ENCODE data around the gene NOM1.
"Not testable (repeated sequence)": the region's sequence is repeated elsewhere in the genome, so short reads cannot be mapped to it uniquely, and the experiment has no call there.

Gene NOM1

GRCh38 chr7:156928406-156928747 is 21.1 kb upstream of the NOM1 start:
- TF ChIP-seq CTCF (IDR thresholded peaks at IDR 0.05; ENCODE audit: low read depth, low read length) = no peak
- H3K4me1 ChIP-seq = no peaks in the 10 kb centered on the region; the same call in none of the 2 replicates

GRCh38 chr7:156929789-156930539 is 19.5 kb upstream of the NOM1 start:
- TF ChIP-seq CTCF (IDR thresholded peaks at IDR 0.05; ENCODE audit: low read depth, low read length) = no peak
- no peak for DNase-seq

More at GRCh38 chr7:156928406-156928747, 21.1 kb upstream of the NOM1 start:
- no peaks in the 10 kb centered on the region for H3K27me3 ChIP-seq
- H3K4me3 ChIP-seq (ENCODE audit: low read depth, low read length) = no peak overlapping the region
- no peaks in the 10 kb centered on the region for H3K9me3 ChIP-seq
- H3K36me3 ChIP-seq = no peaks in the 10 kb centered on the region
- no peak for DNase-seq

GRCh38 chr7:156932006-156932405 is 17.5 kb upstream of the NOM1 start:
- Histone ChIP-seq H3K4me3 (ENCODE audit: low read depth, low read length) (no peak overlapping the region), H3K27me3 (no peaks in the 10 kb centered on the region), H3K9me3 (no peaks in the 10 kb centered on the region), H3K36me3 (no peaks in the 10 kb centered on the region), H3K4me1 (no peaks in the 10 kb centered on the region; the same call in 1 of the 2 replicates)
- no peak for DNase-seq
- no peak for TF ChIP-seq CTCF (IDR thresholded peaks at IDR 0.05; ENCODE audit: low read depth, low read length)

More at GRCh38 chr7:156929789-156930539, 19.5 kb upstream of the NOM1 start:
- no peaks in the 10 kb centered on the region; the same call in 1 of the 2 replicates for H3K4me1 ChIP-seq
- H3K36me3 ChIP-seq = no peaks in the 10 kb centered on the region
- H3K27me3 ChIP-seq = no peaks in the 10 kb centered on the region
- H3K9me3 ChIP-seq = no peaks in the 10 kb centered on the region
- H3K4me3 ChIP-seq (ENCODE audit: low read depth, low read length) = no peak overlapping the region

GRCh38 chr7:156935250-156935649 is 14.3 kb upstream of the NOM1 start:
- no peak for DNase-seq
- TF ChIP-seq CTCF (IDR thresholded peaks at IDR 0.05; ENCODE audit: low read depth, low read length) = no peak

GRCh38 chr7:156936766-156937165 is 12.7 kb upstream of the NOM1 start:
- H3K36me3 ChIP-seq; H3K27me3 ChIP-seq; DNase-seq; H3K4me3 ChIP-seq (ENCODE audit: low read depth, low read length); H3K9me3 ChIP-seq; H3K4me1 ChIP-seq: not testable (repeated sequence)

More at GRCh38 chr7:156935250-156935649, 14.3 kb upstream of the NOM1 start:
- Histone ChIP-seq H3K27me3 (no peaks in the 10 kb centered on the region), H3K4me3 (ENCODE audit: low read depth, low read length) (no peak overlapping the region), H3K4me1 (no peaks in the 10 kb centered on the region; the same call in 1 of the 2 replicates), H3K9me3 (no peaks in the 10 kb centered on the region), H3K36me3 (no peaks in the 10 kb centered on the region)

- H3K4me3 ChIP-seq (ENCODE audit: low read depth, low read length) = no peak overlapping the region
- no peak for TF ChIP-seq CTCF (IDR thresholded peaks at IDR 0.05; ENCODE audit: low read depth, low read length)
- H3K36me3 ChIP-seq = no peaks in the 10 kb centered on the region
- H3K9me3 ChIP-seq = no peaks in the 10 kb centered on the region
- H3K4me1 ChIP-seq = no peaks in the 10 kb centered on the region
- H3K27me3 ChIP-seq = no peaks in the 10 kb centered on the region
- no peak for DNase-seq
These were observed 8.9 kb upstream of the NOM1 start for GRCh38 chr7:156940421-156941122.
